GM23338 (cell line): ENCODE measurements around the gene CLDN2. TPM values are rescaled to one million over a fixed set of nuclear protein-coding genes. Genes with fewer than 3 reads are reported as not detected.

Experiments used
- ATAC-seq: fragments of 200-7000 bp; cut with Tn5 transposase; 3 replicates; pipeline ENCODE4 v1.9.1; 2020
- DNase-seq: peaks from one replicate; pipeline ENCODE4 v3.0.0-alpha.2; 2015; ENCODE audit warnings: low spot score
- H2AFZ ChIP-seq: fragments of 200-600 bp; sonication (generic); 2 replicates; pipeline ENCODE4 v1.8.0; 2016; ENCODE audit warnings: antibody characterized with exemption, mild to moderate bottlenecking, moderate library complexity
- H3F3A ChIP-seq: fragments of 200-600 bp; sonication (generic); replicated peaks from 2 replicates; pipeline ENCODE4 v1.8.0; 2017; ENCODE audit warnings: antibody characterized with exemption, mixed run types, low read depth
- H3K27ac ChIP-seq: fragments of 200-600 bp; sonication (generic); 2 replicates; pipeline ENCODE4 v1.6.1; 2016; ENCODE audit warnings: low read depth
- H3K27me3 ChIP-seq: fragments of 200-600 bp; sonication (generic); 2 replicates; pipeline ENCODE4 v1.8.0; 2016; ENCODE audit warnings: mild to moderate bottlenecking, mixed run types, moderate library complexity; ENCODE audit not compliant: insufficient read depth
- H3K36me3 ChIP-seq: fragments of 200-600 bp; sonication (generic); 2 replicates; pipeline ENCODE4 v1.8.0; 2016; ENCODE audit warnings: mild to moderate bottlenecking; ENCODE audit not compliant: insufficient read depth
- H3K4me1 ChIP-seq: fragments of 200-600 bp; sonication (generic); 2 replicates; pipeline ENCODE4 v1.8.0; 2016; ENCODE audit warnings: mild to moderate bottlenecking, moderate library complexity; ENCODE audit not compliant: insufficient read depth
- H3K4me2 ChIP-seq: fragments of 200-600 bp; sonication (generic); 2 replicates; pipeline ENCODE4 v1.7.1; 2017; ENCODE audit warnings: mixed run types
- H3K4me3 ChIP-seq: fragments of 200-600 bp; sonication (generic); 2 replicates; pipeline ENCODE4 v1.6.1; 2016; ENCODE audit warnings: mixed run types
- H3K79me2 ChIP-seq: fragments of 200-600 bp; sonication (generic); replicated peaks from 2 replicates; pipeline ENCODE4 v1.8.0; 2017; ENCODE audit warnings: mild to moderate bottlenecking; ENCODE audit not compliant: insufficient read depth
- H3K9me2 ChIP-seq: fragments of 200-600 bp; sonication (generic); 2 replicates; pipeline ENCODE4 v1.8.0; 2017; ENCODE audit not compliant: insufficient read depth
- H4K20me1 ChIP-seq: fragments of 200-600 bp; sonication (generic); replicated peaks from 2 replicates; pipeline ENCODE4 v1.8.0; 2017; ENCODE audit warnings: mild to moderate bottlenecking; ENCODE audit not compliant: insufficient read depth
- H3K27ac Mint-ChIP-seq: 2 replicates; pipeline ENCODE4 v1.8.0; 2020; ENCODE audit warnings: inconsistent platforms, mild to moderate bottlenecking, moderate library complexity, mixed read lengths
- H3K27me3 Mint-ChIP-seq: 3 replicates; pipeline ENCODE4 v1.8.0; 2022; ENCODE audit warnings: low read depth, mild to moderate bottlenecking, moderate library complexity, mixed read lengths, inconsistent platforms; ENCODE audit not compliant: insufficient read depth, poor library complexity
- H3K36me3 Mint-ChIP-seq: 3 replicates; pipeline ENCODE4 v1.8.0; 2021; ENCODE audit warnings: low read depth, mild to moderate bottlenecking, inconsistent platforms, moderate library complexity, mixed read lengths
- H3K4me1 Mint-ChIP-seq: 3 replicates; pipeline ENCODE4 v1.8.0; 2020; ENCODE audit warnings: mild to moderate bottlenecking, inconsistent platforms, mixed read lengths
- H3K4me3 Mint-ChIP-seq: 3 replicates; pipeline ENCODE4 v1.8.0; 2021; ENCODE audit warnings: moderate library complexity, mild to moderate bottlenecking, inconsistent platforms, mixed read lengths
- H3K9me3 Mint-ChIP-seq: 3 replicates; pipeline ENCODE4 v1.8.0; 2020; ENCODE audit warnings: moderate library complexity, mild to moderate bottlenecking, inconsistent platforms, mixed read lengths
- CREB1 ChIP-seq: fragments of 250-450 bp; sonication (Bioruptor Pico); IDR thresholded peaks from 2 replicates; pipeline ENCODE4 v1.5.0; 2020; ENCODE audit warnings: low read depth, mild to moderate bottlenecking, moderate library complexity
- CTCF ChIP-seq, 2 experiments: fragments of 200-600 bp in 1 of 2; sonication (generic) in 1 of 2; conservative IDR thresholded peaks; 2 replicates each; pipeline versions ENCODE4 v1.5.1 to v1.6.1; 2016 to 2017; ENCODE audit warnings: antibody characterized with exemption in 2 of 2, low read depth in 2 of 2, mild to moderate bottlenecking in 2 of 2, moderate library complexity in 1 of 2
- ETS1 ChIP-seq: IDR thresholded peaks from 2 replicates; pipeline ENCODE4 v1.6.1; 2016; ENCODE audit warnings: antibody characterized with exemption
- EZH2 ChIP-seq: fragments of 200-600 bp; sonication (generic); IDR thresholded peaks from one replicate; pipeline ENCODE4 v1.8.0; 2017; ENCODE audit warnings: antibody characterized with exemption, mild to moderate bottlenecking, low read depth; ENCODE audit not compliant: unreplicated experiment
- NANOG ChIP-seq: IDR thresholded peaks from 2 replicates; pipeline ENCODE4 v1.6.1; 2016; ENCODE audit warnings: antibody characterized with exemption, borderline replicate concordance
- POLR2AphosphoS5 ChIP-seq: IDR thresholded peaks from 2 replicates; pipeline ENCODE4 v1.6.1; 2016; ENCODE audit warnings: antibody characterized with exemption, low read depth
- STAT1 ChIP-seq: IDR thresholded peaks from one replicate; pipeline ENCODE4 v1.6.1; 2016; ENCODE audit warnings: antibody characterized with exemption; ENCODE audit not compliant: unreplicated experiment
- ZNF114 ChIP-seq: fragments of 250-450 bp; sonication (Bioruptor Pico); IDR thresholded peaks from 2 replicates; pipeline ENCODE4 v1.5.0; 2020; ENCODE audit warnings: mild to moderate bottlenecking, moderate library complexity
- ZNF331 ChIP-seq: fragments of 250-450 bp; sonication (Bioruptor Pico); IDR thresholded peaks from 2 replicates; pipeline ENCODE4 v1.5.0; 2020; ENCODE audit warnings: low read depth, mild to moderate bottlenecking, moderate library complexity
- ZNF462 ChIP-seq: fragments of 250-450 bp; sonication (Bioruptor Pico); IDR thresholded peaks from 2 replicates; pipeline ENCODE4 v1.5.0; 2020; ENCODE audit warnings: mild to moderate bottlenecking, moderate library complexity
- polyA plus RNA-seq: library from polyadenylated mRNA; unstranded; fragments of >200 nt; fragmentation: Nextera tagmentation; extraction: Ambion mirVana; gene quantifications from 2 replicates; pipeline ENCODE4 v1.2.1, GENCODE V29; 2016
- total RNA-seq: library from RNA; depleted of rRNA; stranded (reverse); fragments of >200 nt; shearing (Covaris generic); gene quantifications from 2 replicates; pipeline ENCODE4 v1.2.3, GENCODE V29; 2014

CLDN2 gene
- total and polyA plus RNA-seq, 2 experiments from 2014 or later = not detected

- Mint-ChIP-seq H3K9me3 (no peaks in the 10 kb centered on the region), H3K4me3 (no peak overlapping the region), H3K27me3 (peaks cover 5% of the 10 kb centered on the region), H3K36me3 (no peaks in the 10 kb centered on the region), H3K27ac (no peak overlapping the region), H3K4me1 (peaks cover 8% of the 10 kb centered on the region)
- TF ChIP-seq ETS1 (no peak), POLR2AphosphoS5 (no peak), EZH2 (no peak), ZNF462 (CRISPR knock-in tag) (no peak), CREB1 (no peak), ZNF114 (no peak), CTCF (conservative IDR thresholded peaks at IDR 0.05; ENCODE audit: low read depth in 2 of 2) (no peak), NANOG (no peak), ZNF331 (no peak), STAT1 (no peak)
- ATAC-seq (no peak), DNase-seq (no peak)
- Histone ChIP-seq H2AFZ (no peak overlapping the region), H3K4me2 (no peak overlapping the region), H3K4me3 (no peak overlapping the region), H3K9me2 (no peaks in the 10 kb centered on the region), H3K4me1 (no peaks in the 10 kb centered on the region), H3K36me3 (no peaks in the 10 kb centered on the region), H3K79me2 (no peaks in the 10 kb centered on the region), H3K27me3 (no peaks in the 10 kb centered on the region), H4K20me1 (no peaks in the 10 kb centered on the region), H3K27ac (no peak overlapping the region), H3F3A (no peaks in the 10 kb centered on the region)
These were observed 1.4 kb downstream of the CLDN2 start for GRCh38 chrX:106921637-106922036.
